HG03521 (cell line): Measurements from ENCODE around the gene HOXC9.

ENCODE experiments used
- ATAC-seq: cut with Tn5 transposase; IDR thresholded peaks from one replicate; pipeline ENCODE4 v1.9.1; 2021; ENCODE audit warnings: mild to moderate bottlenecking, moderate library complexity; ENCODE audit not compliant: unreplicated experiment

Gene HOXC9

DNA sequence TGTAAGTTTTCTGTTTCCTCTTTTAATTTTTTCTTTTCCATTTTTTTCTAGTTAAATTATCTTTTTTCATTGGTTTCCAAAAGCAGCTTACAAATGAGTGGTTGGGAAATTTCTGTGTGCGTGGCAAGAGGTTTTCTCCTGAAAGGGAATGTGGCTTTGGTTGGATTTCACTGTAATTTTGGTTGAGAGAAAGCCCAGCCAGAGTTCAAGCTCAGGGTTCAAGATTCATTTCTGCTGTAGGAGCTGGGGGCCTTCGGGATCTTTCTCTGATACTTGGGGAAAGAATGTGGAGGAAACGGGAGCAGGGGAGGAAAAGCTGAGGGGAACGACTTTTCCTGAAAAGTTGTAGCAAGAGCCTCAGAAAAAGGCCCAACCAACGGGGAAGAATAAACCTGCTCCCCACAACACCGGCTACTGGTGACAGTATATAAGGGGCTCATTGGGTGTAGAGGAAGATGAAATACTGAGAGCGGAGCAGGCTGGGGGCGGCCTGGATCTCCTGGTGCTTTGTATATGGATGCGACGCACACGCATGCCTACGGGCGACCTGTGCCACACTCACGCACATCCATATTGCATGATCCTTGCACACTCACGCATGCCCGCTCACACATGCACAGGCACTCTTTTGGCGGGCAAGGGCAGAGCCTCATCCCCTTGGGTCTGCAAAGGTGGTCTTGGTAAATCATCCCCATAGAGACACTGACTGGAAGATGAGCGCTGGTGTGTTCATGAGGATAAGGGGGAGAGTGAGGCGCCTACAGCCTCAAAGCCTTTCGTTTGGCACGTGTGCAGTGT, 13.1 kb upstream of the HOXC9 start:
- no peak for ATAC-seq

DNA sequence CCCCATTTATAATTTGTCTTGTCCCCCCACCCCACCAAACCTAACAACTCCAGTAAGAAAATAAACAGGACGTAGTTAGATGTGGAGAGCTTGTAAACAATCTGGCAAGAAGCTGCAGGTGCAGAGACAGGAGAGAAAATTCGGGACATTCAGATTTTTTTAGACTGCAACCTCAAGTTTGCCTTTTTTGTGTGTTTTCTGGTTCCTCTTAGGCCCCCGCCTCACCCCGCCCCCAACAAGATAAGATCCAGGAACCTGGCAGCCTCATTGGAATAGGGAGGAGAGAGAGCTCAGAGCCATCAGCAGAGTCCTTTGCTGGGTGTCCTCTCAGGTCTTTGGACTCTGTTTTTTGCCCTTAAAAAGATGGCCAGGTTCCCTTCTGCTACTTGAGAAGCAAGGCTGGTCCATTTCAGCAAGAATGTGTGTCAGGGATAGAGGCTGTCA, 12.2 kb upstream of the HOXC9 start:
- no peak for ATAC-seq

GRCh38 chr12:53988541-53989226, 11.3 kb upstream of the HOXC9 start:
- ATAC-seq: no peak

DNA sequence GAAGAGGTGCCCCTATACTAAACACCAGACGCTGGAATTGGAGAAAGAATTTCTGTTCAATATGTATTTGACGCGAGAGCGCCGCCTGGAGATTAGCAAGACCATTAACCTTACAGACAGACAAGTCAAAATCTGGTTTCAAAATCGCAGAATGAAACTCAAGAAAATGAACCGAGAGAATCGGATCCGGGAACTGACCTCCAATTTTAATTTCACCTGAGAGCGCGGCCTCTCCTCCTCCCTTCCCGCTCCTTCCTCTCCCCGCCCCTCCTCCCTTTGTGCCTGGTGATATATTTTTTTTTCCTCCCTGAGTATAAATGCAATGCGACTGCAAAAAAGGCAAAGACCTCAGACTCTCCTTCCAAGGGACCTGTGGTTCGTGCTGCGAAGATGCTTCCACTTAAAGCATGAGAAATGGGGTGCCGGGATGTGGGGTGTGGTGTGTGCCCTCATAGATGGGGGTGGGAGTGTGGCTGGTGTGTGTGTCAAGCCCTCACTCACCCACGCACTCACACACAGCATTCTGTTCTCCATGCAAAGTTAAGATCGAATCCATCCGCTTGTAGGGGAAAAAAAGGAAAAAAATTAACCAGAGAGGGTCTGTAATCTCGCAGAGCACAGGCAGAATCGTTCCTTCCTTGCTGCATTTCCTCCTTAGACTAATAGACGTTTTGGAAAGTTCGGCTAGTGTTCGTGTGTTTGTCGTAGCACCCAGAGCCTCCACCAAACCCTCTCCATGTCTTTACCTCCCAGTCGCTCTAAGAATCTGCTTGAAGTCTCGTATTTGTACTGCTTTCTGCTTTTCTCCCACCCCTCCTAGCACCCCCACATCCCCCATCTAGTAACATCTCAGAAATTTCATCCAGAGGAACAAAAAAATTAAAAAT, 10.5 kb upstream of the HOXC9 start:
- no peak for ATAC-seq

DNA sequence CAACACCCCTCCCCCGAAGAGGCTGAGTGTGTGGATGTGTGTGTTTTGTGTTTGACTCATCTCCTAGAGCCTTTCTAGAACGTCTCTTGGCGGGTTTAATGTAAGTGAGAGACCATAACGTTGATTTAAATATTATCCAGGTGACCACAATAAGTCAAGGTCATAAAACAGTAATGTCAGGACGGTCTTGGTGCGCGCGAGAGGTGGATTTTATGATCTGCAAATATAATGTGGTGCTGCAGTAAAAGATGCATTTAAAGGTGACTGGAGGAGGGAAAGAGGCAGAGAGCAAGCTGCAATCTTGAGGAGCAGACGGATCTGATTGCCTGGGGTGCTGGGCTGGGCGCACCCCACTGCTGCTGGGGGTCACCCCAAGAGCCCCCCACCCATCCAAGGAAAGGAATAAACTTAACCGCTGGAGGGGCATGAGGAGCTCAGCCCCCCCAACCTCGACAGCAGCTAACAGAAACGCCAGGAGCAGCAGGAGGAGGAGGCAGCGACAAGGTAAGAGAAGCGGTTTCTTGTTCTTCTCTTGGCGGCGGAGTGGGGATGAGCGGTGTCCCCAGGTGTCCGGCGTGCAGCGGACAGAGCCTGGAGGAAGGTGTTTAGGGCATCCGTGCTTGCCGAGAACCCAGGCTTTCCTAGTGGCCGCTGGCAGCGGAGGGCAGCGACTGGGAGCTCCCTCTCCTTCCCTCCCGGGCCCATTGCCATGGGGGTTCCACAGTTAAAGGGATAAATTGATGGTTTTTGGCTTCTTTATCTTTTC, 9.5 kb upstream of the HOXC9 start:
- ATAC-seq: no peak

GRCh38 chr12:53991077-53991460, 8.9 kb upstream of the HOXC9 start:
- no peak for ATAC-seq

- no peak for ATAC-seq
Measured at GRCh38 chr12:53992377-53992889, 7.5 kb upstream of the HOXC9 start.

GRCh38 chr12:53993162-53994008, 6.6 kb upstream of the HOXC9 start:
- no peak for ATAC-seq

- no peak for ATAC-seq
Measured at GRCh38 chr12:53994009-53994263, 6.0 kb upstream of the HOXC9 start.

DNA sequence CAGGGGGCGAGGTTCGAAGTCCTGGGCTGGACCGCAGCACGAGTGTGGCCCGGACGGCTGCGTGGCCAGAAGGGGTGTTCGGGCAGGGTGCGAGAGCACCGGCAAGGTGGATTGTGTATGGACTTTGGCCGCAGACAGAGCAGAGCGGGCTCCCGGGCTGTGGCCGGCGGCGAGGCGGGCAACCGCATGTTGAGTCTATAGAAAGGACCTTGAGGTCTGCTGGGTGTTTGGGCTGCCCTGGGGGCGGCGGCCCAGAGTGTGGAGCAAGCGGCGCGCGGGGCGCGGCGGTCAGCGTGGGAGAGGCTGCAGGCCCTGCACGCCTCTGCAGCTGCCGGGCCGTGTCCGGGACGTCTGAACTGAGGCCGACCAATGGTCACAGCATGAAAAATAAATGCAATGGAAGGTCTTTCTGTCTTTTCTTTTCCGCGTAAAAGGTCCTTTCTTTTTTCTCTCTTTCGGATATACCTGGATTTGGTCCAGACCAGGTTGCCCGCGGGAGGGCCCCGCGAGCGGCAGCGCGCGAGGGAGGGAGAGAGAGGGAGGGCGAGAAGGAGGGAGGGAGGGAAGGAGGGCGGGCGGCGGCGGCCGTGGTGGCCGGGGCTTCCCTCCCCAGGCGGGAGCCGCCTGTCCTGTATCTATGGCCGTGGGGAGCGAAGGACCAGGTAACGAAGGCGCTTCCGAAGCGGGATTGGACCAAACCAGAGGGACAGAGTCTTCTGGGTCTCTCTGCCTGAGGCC, 5.5 kb upstream of the HOXC9 start:
- no peak for ATAC-seq

- ATAC-seq: no peak
Measured at GRCh38 chr12:53995002-53995377, 5.0 kb upstream of the HOXC9 start.

- ATAC-seq: no peak
Measured at GRCh38 chr12:53995378-53996239, 4.4 kb upstream of the HOXC9 start.

GRCh38 chr12:53996240-53997203, 3.4 kb upstream of the HOXC9 start:
- no peak for ATAC-seq

- ATAC-seq: no peak
Measured at GRCh38 chr12:53997204-53998109, 2.5 kb upstream of the HOXC9 start.

DNA sequence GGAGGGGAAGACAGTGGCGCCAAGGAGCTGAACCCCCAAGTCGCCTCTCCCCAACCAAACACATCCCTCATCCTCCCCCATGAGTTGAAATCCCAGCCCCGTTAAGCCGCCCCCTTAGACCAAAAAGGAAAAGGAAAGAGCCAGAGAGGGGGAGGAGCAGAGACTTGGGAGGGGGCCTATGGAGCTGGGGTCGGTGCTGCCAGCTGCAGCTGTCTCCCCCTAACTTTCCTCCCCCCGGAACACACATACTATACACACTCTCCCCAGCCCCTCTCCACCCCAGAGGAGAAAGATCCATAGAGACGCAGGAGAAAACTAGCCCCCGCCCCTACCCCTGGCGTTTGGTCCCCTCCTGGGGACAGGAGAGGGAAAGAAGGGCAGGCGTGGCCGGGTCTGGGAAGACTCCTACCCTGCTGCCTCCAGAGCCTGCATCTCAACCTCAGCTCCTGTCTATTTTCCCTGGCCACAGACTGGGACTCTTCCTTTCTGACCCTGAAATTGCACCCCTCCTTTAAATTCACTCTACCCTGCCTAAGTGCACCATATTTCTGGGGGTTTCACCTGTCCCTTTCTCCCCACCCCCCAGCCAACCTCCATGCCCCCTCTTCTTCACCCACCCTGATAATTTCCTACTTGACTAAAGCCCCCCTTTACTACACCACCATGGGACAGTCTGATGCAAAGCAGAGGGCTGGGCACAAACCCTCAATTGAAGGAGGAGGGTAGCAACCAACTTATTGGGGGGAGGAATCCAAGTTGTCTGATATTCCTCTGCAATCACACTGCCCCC, 1.7 kb upstream of the HOXC9 start:
- ATAC-seq: no peak
